Measurements from ENCODE around the gene ATP6V0A4. TPM values are rescaled to one million over a fixed set of nuclear protein-coding genes. Genes with fewer than 3 reads are reported as not detected.

The ATP6V0A4 gene
- total and polyA plus RNA-seq, 2 donors (not counting 1 experiment from before 2014, with no cell fraction given): not detected

DNA sequence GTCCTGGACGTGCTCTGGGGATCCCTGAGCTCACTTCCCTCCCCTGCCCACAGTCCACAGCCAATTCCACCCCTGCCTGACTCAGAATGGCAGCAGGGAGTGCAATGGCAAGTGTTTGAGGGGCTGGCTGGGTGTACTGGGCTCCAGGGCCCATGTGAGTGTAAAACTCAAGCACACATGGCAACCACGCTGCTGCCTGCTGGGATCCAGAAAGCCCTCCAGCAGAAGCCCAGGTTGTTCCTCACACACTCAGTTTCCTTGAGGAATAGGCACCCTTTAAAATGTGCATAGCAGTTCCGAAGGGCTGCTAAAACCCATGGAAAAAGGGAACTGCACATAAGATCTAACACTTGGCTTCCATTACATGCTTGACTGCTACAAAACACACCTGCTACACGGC, 11.3 kb upstream of the ATP6V0A4 start:
- Histone ChIP-seq H3K79me2 (ENCODE audit: control insufficient read depth, insufficient read depth, low read length) (no peaks in the 10 kb centered on the region), H2AFZ (ENCODE audit: insufficient read depth, low read depth, low read length, poor library complexity, severe bottlenecking) (no peak overlapping the region), H3K4me2 (replicated peaks; ENCODE audit: low read depth, low read length, poor library complexity, severe bottlenecking) (no peak overlapping the region), H3K4me1 (ENCODE audit: control insufficient read depth in 2 of 2, insufficient read depth in 2 of 2, low read length in 2 of 2) (no peaks in the 10 kb centered on the region), H3K27me3 (replicated peaks in 1 of 4; ENCODE audit: control extremely low read depth in 1 of 4, control insufficient read depth in 3 of 4, insufficient read depth in 4 of 4, low read length in 3 of 4) (no peaks in the 10 kb centered on the region), H4K20me1 (ENCODE audit: control insufficient read depth, insufficient read depth, low read length, poor library complexity, severe bottlenecking) (no peaks in the 10 kb centered on the region), H3K27ac (ENCODE audit: low read length in 2 of 2) (no peak overlapping the region), H3K4me3 (ENCODE audit: control extremely low read depth in 1 of 5, extremely low read depth in 1 of 5, insufficient read depth in 1 of 5, low read depth in 2 of 5, low read length in 4 of 5) (no peak overlapping the region), H3K9ac (ENCODE audit: low read length) (no peak overlapping the region), H3K36me3 (replicated peaks in 1 of 2; ENCODE audit: control extremely low read depth in 1 of 2, control insufficient read depth in 1 of 2, extremely low read depth in 1 of 2, insufficient read depth in 2 of 2, low read length in 1 of 2) (no peaks in the 10 kb centered on the region), H3K9me3 (ENCODE audit: control extremely low read depth in 1 of 3, control insufficient read depth in 2 of 3, insufficient read depth in 1 of 3, low read length in 2 of 3) (peaks cover 0 to 3% (median 2%) of the 10 kb centered on the region in 3 donors)
- DNase-seq (no peak), ATAC-seq (ENCODE audit: low read depth) (no peak)
- no peaks in the 10 kb centered on the region for H3K27me3 Mint-ChIP-seq
- WGBS (ENCODE audit: insufficient coverage): 79% methylated on average over 3 of the region's 4 CpGs
- ChIA-PET CTCF (no interaction called here), POLR2A (no interaction called here)
- no peak overlapping the region for H3K4me3 Mint-ChIP-seq
- no peak for TF ChIP-seq EZH2 (IDR thresholded peaks at IDR 0.05; ENCODE audit: borderline replicate concordance, insufficient read depth, low read depth, low read length, poor library complexity, severe bottlenecking)
- TF ChIP-seq, protein P1, sequence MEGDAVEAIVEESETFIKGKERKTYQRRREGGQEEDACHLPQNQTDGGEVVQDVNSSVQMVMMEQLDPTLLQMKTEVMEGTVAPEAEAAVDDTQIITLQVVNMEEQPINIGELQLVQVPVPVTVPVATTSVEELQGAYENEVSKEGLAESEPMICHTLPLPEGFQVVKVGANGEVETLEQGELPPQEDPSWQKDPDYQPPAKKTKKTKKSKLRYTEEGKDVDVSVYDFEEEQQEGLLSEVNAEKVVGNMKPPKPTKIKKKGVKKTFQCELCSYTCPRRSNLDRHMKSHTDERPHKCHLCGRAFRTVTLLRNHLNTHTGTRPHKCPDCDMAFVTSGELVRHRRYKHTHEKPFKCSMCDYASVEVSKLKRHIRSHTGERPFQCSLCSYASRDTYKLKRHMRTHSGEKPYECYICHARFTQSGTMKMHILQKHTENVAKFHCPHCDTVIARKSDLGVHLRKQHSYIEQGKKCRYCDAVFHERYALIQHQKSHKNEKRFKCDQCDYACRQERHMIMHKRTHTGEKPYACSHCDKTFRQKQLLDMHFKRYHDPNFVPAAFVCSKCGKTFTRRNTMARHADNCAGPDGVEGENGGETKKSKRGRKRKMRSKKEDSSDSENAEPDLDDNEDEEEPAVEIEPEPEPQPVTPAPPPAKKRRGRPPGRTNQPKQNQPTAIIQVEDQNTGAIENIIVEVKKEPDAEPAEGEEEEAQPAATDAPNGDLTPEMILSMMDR (IDR thresholded peaks at IDR 0.05): no peak
- no peaks in the 10 kb centered on the region for H3K4me1 Mint-ChIP-seq
- H3K9me3 Mint-ChIP-seq (ENCODE audit: insufficient read depth): peaks cover 4% of the 10 kb centered on the region
- intact Hi-C loops (cut with micrococcal nuclease): no loop called here
- no peak overlapping the region for H3K27ac Mint-ChIP-seq

DNA sequence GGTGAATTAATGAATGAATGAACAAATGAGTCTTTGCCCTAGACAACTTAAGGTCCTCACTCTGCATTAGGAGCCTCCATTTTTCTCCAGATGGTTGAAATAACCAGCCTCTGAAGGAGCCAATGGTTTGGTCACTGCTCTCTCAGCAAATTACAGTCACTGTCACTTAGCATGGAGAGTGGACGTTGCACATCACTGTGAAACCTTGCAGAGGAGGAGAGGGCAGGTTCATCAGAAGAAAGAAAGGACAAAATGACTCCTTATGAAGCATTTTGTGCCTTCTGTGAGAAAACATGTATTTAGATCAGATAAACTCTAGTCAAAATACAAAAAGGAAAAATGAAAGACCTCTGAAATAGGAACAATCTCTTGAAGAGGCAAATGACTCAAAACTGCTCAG, 6.6 kb upstream of the ATP6V0A4 start:
- WGBS (ENCODE audit: insufficient coverage): no CpG with 5 or more reads among the region's 1 CpG
- no peaks in the 10 kb centered on the region for H3K4me1 ChIP-seq (ENCODE audit: control insufficient read depth in 2 of 2, insufficient read depth in 2 of 2, low read length in 2 of 2)
- H3K9ac ChIP-seq (ENCODE audit: low read length): no peak overlapping the region
- no peak overlapping the region for H3K27ac ChIP-seq (ENCODE audit: low read length in 2 of 2)
- ChIA-PET POLR2A (no interaction called here), CTCF (no interaction called here)
- H3K27me3 ChIP-seq (replicated peaks in 1 of 4; ENCODE audit: control extremely low read depth in 1 of 4, control insufficient read depth in 3 of 4, insufficient read depth in 4 of 4, low read length in 3 of 4): no peaks in the 10 kb centered on the region
- no peaks in the 10 kb centered on the region for H3K79me2 ChIP-seq (ENCODE audit: control insufficient read depth, insufficient read depth, low read length)
- H4K20me1 ChIP-seq (ENCODE audit: control insufficient read depth, insufficient read depth, low read length, poor library complexity, severe bottlenecking): no peaks in the 10 kb centered on the region
- no peak overlapping the region for H2AFZ ChIP-seq (ENCODE audit: insufficient read depth, low read depth, low read length, poor library complexity, severe bottlenecking)
- Mint-ChIP-seq H3K9me3 (ENCODE audit: insufficient read depth) (peaks cover 4% of the 10 kb centered on the region), H3K4me3 (no peak overlapping the region), H3K27ac (no peak overlapping the region), H3K4me1 (no peaks in the 10 kb centered on the region), H3K27me3 (no peaks in the 10 kb centered on the region)
- TF ChIP-seq, protein P1 (IDR thresholded peaks at IDR 0.05): no peak
- TF ChIP-seq EZH2 (IDR thresholded peaks at IDR 0.05; ENCODE audit: borderline replicate concordance, insufficient read depth, low read depth, low read length, poor library complexity, severe bottlenecking): no peak
- H3K9me3 ChIP-seq (ENCODE audit: control extremely low read depth in 1 of 3, control insufficient read depth in 2 of 3, insufficient read depth in 1 of 3, low read length in 2 of 3): peaks cover 0 to 3% (median 2%) of the 10 kb centered on the region in 3 donors
- no peak overlapping the region for H3K4me2 ChIP-seq (replicated peaks; ENCODE audit: low read depth, low read length, poor library complexity, severe bottlenecking)
- intact Hi-C loops (cut with micrococcal nuclease): no loop called here
- DNase-seq (no peak), ATAC-seq (ENCODE audit: low read depth) (no peak)
- H3K36me3 ChIP-seq (replicated peaks in 1 of 2; ENCODE audit: control extremely low read depth in 1 of 2, control insufficient read depth in 1 of 2, extremely low read depth in 1 of 2, insufficient read depth in 2 of 2, low read length in 1 of 2): no peaks in the 10 kb centered on the region
- H3K4me3 ChIP-seq (ENCODE audit: control extremely low read depth in 1 of 5, extremely low read depth in 1 of 5, insufficient read depth in 1 of 5, low read depth in 2 of 5, low read length in 4 of 5): no peak overlapping the region

Data from B cell (primary cell).